Measurements from ENCODE around the gene HEATR9.

Gene HEATR9

DNA sequence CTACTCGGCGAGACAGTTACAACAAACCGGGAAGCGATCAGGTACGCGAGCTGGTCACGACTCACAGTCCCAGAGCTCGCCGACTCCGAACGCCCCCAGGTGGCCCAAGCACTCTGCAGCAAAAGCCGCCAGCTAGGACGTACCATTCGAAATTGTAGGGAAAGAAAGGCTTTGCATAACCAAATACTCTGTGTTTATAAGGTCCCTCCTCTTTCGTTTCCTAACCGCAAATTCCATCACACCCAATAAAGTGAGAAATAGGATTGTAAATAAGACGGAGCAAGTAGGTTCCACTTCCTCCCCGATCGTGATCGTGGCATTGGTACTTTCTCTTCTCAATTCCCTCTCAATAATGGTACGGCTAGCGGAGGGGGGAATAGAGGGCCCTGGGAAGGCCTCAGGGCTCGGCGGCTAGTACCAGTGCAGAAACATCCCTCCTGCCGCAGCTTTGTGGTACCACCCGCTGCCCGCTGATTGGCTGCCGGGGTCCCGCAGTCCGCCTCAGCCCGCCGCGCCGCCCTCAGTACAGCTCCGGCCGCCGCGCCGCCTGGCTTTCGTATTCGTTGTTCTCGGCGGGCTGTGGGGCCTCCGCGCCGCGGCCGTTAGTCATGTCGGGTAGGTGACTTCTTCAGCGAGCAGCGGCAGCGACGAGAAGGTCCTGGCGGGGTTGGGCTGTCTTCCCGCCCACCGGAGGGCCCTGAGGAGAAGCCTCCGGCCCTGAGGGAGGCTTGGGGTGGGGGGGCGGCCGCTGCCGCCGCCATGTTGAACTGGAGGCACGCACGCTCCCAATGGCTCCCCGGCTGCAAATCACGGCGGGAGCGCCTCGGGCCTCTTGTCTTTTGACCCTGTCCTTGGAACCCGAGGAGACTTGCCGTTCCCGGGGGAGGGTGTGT, 59.5 kb downstream of the HEATR9 start, which contains the start of gene TAF15:
TSS of gene TAF15 (plus strand) at position 523 of the 893 bp plus-strand sequence. CDS start at position 609, 86 bp downstream.
- peak; percentile 82 for DNase-seq (ENCODE audit: low read depth)

- no peak for DNase-seq (ENCODE audit: low read depth)
Observed at GRCh38 chr17:35808240-35808961, 60.3 kb downstream of the HEATR9 start.

- DNase-seq (ENCODE audit: low read depth): no peak
Observed at GRCh38 chr17:35807371-35808144, 61.1 kb downstream of the HEATR9 start.

Measured in stimulated activated CD8-positive, alpha-beta memory T cell treated with anti-CD3 and anti-CD28 coated beads, Interleukin-15, amount 100 ng/mL, for 24 hours (primary cell).